ENCODE data around the gene PPA2. TPM values are rescaled to one million over a fixed set of nuclear protein-coding genes. Genes with fewer than 3 reads are reported as not detected.

Gene PPA2
- total RNA-seq (2022; extraction: Qiagen RNA extraction; ENCODE audit: low read depth): 73.9 to 81.2 TPM (median 78.1 TPM) in 5 replicates

DNA sequence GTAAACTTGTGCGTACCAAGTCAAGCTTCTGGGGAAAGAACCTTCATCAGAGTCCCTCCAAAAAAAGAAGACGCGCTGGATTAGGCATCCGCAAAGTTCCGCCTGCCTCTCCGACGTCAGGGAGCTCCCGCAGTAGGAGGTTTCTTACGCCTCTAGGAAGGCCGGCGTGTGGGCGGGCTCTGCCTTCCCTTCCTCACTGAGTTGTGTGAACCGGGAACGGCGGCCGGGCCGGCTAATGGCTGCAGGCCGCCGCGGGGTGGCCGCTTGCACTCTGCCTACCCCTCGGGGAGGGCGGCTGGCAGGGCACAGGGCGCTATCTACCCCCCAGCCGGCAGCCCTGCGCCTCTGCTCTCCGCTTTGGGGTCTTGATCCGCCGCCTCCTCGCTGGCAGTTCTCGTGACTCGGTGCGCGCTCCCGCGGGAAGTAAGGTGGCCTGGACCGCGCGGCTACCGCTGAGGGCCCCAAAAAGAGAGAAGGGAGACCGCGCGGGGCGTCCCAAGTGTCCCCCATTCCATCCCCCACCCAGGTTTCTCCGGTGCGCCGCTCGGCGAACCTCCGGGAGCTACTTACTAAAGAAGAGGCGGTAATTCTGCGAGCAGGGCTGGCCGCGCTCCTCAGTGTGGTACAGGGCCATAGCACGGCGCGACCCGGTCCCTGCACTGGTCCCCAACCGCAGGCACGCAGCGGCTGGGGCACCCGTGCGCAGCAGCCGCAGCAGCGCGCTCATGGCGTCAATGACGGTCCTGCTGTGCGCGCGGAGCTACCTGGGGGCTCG is at the start of gene PPA2:
PPA2 (minus strand) TSS at position 739 of the 775 bp plus-strand sequence; CDS start at position 727, 12 bp downstream.

Other genes starting within 250 kb of the PPA2 start
- not detected in 5 replicates for gene ARHGEF38, start 78.6 kb upstream of the PPA2 start, total RNA-seq (2022; extraction: Qiagen RNA extraction; ENCODE audit: low read depth)
- gene INTS12, start 234.6 kb upstream of the PPA2 start, total RNA-seq (2022; extraction: Qiagen RNA extraction; ENCODE audit: low read depth): 12.6 to 19.0 TPM (median 14.1 TPM) in 5 replicates
- gene GSTCD, start 234.7 kb upstream of the PPA2 start, total RNA-seq (2022; extraction: Qiagen RNA extraction; ENCODE audit: low read depth): 5.9 to 6.6 TPM (median 6.3 TPM) in 5 replicates

Data from A549 treated with CpdA at 1 μM for 4 hours (cell line).